GM19099 (cell line): ENCODE data around the gene CLIP3.

Experiments used
- POLR2A ChIP-seq: IDR thresholded peaks from 3 replicates; pipeline ENCODE4 v1.6.1; 2011; ENCODE audit warnings: low read depth; ENCODE audit not compliant: insufficient read length; ENCODE audit errors: extremely low read depth

The CLIP3 gene

GRCh38 chr19:35995048-35995993 is 37.4 kb downstream of the CLIP3 start, which contains the start of gene SDHAF1:
Gene SDHAF1, plus strand, starts transcription at chr19:35995188. Its CDS starts 87 bp downstream, at chr19:35995275.
- TF ChIP-seq POLR2A: peak; percentile 79

GRCh38 chr19:35993923-35994598 is 38.6 kb downstream of the CLIP3 start:
- no peak for TF ChIP-seq POLR2A

GRCh38 chr19:35992907-35993765 is 39.5 kb downstream of the CLIP3 start:
- no peak for TF ChIP-seq POLR2A

- TF ChIP-seq POLR2A: no peak
Measured at GRCh38 chr19:35991731-35992450, 40.8 kb downstream of the CLIP3 start.

- no peak for TF ChIP-seq POLR2A
Measured at GRCh38 chr19:35990771-35991730, 41.6 kb downstream of the CLIP3 start.

- no peak for TF ChIP-seq POLR2A
Measured at GRCh38 chr19:35990156-35990555, 42.5 kb downstream of the CLIP3 start.

- TF ChIP-seq POLR2A: no peak
Measured at GRCh38 chr19:35988824-35989223, 43.8 kb downstream of the CLIP3 start.

GRCh38 chr19:35987571-35987896 is 45.1 kb downstream of the CLIP3 start:
- TF ChIP-seq POLR2A: no peak

GRCh38 chr19:35986664-35987570 is 45.8 kb downstream of the CLIP3 start:
- TF ChIP-seq POLR2A: no peak

GRCh38 chr19:35986111-35986510 is 46.6 kb downstream of the CLIP3 start:
- TF ChIP-seq POLR2A: no peak

GRCh38 chr19:35983177-35983576 is 49.5 kb downstream of the CLIP3 start:
- TF ChIP-seq POLR2A: no peak

GRCh38 chr19:35978832-35979365 is 53.8 kb downstream of the CLIP3 start:
- TF ChIP-seq POLR2A: no peak
